ENCODE data around the gene SNX1.

DNA sequence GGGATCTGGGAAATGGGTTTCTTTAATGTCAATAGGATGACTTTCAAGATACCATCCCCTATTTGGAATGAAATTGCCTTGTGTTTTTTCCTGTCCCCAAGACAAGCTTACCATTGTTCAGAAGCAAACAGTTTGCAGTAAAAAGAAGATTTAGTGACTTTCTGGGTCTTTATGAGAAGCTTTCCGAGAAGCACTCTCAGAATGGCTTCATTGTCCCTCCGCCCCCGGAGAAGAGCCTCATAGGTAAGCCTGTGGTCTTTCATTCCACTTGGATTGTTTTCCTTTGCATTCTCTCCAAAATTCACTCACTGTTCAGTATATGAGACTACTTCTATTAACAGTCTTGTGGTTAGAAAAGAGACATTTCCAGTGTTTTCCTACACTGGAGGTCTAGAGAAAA, 30.2 kb downstream of the SNX1 start:
- TF ChIP-seq CTCF (IDR thresholded peaks at IDR 0.05; ENCODE audit: insufficient read depth, low read depth, low read length) (no peak), EZH2 (IDR thresholded peaks at IDR 0.05; ENCODE audit: insufficient read depth, low read length) (no peak)

Data from astrocyte (in vitro differentiated cells and primary cell).